Stimulated activated CD8-positive, alpha-beta memory T cell treated with anti-CD3 and anti-CD28 coated beads, Interleukin-7, amount 100 ng/mL, for 4 hours (primary cell): ENCODE results near the gene BPNT1.
"Not testable (repeated sequence)": the region's sequence is repeated elsewhere in the genome, so short reads cannot be mapped to it uniquely, and the experiment has no call there.

Source experiments
- DNase-seq, 2 donors: peaks; one replicate each; pipeline ENCODE4 v3.0.0-alpha.2; 2020; ENCODE audit warnings: low read depth in 2 of 2

Gene BPNT1

GRCh38 chr1:220077887-220078286 is 11.7 kb downstream of the BPNT1 start:
- DNase-seq, result no peak

- DNase-seq, result no peak
Observed at GRCh38 chr1:220076861-220077762, 12.5 kb downstream of the BPNT1 start.

DNA sequence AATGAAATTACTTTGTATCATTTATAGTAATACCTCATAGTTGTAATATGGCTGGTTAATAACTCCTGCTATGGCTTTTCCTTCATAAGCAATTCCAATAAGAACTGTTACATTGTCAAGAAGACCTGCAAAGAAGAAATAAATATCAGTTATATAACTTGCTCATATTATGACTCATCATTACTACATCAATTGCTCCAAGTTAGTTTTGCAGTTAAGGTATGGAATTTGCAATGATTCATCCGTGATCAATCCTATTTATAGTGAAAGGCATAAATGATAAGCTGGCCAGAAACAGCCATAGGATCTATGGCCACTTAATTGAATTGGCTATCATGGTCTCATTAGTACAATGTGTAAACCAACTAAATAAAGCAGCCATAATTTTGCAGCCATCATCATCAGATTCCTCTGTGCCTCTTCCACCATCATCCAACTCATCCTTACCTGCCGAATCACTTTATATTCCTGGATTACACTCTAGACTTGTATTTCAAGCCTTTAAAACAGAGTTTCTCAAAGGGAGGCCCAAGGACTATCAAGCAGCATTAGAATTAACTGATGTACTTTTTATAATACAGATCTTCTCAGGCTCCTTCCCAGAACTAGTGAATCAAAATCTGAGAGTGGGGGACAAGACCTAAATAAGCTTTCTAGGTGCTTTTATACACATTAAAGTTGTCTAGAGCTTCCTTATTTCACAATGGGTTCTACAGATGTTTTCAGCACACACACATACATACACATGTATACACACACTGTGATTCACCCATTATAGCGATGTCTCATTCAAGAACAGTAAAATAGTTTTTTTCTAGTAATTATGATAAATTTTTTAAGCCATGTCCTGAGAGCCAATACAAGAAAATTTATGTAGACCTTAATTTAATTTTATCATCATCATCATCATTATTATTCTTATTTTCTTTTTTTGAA is 22.1 kb downstream of the BPNT1 start:
- no peak for DNase-seq

GRCh38 chr1:220062629-220063028 is 27.0 kb downstream of the BPNT1 start:
- no peak for DNase-seq

DNA sequence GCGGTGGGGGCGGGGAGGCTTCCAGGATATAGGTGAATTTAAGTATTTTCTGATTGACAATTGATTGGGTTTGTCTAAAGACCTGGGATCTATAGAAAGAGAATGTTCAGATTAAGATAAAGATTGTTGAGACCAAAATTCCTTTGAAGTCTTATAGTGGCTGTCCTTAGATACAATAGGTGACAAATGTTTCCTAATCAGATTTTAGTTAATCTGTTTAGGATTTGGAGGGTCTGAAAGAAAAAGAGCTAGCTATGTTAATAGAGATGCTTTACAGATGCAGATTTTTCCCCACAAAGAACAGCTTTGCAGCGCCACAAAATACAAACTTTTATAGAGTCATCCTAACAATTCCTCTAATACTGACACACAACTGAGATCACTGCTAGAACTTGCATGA is 28.7 kb downstream of the BPNT1 start:
- DNase-seq, result no peak

DNA sequence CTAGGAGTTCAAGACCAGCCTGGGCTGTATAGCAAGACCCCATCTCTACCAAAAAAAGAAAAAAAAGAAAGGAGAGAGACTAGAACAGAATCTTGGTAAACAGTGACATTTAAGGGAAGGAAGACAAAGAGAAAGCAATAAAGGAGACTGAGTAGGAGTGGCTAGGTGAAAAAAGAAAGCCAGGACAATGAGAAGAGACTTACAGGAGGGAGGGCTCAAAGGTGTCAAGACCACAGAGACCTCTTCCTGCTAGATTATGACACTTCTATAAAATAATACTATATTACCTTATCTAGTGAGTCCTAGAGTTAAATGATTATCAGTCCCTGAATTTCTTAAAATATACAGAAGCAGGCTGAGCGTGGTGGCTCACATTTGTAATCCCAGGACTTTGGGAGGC is 33.2 kb downstream of the BPNT1 start:
- no peak for DNase-seq

GRCh38 chr1:220046052-220046930 is 43.3 kb downstream of the BPNT1 start, which contains the start of gene EPRS1:
Gene EPRS1 (minus strand): TSS chr1:220046505. CDS start chr1:220046388, 117 bp downstream.
- DNase-seq, result peak; percentile 89 to 93

DNA sequence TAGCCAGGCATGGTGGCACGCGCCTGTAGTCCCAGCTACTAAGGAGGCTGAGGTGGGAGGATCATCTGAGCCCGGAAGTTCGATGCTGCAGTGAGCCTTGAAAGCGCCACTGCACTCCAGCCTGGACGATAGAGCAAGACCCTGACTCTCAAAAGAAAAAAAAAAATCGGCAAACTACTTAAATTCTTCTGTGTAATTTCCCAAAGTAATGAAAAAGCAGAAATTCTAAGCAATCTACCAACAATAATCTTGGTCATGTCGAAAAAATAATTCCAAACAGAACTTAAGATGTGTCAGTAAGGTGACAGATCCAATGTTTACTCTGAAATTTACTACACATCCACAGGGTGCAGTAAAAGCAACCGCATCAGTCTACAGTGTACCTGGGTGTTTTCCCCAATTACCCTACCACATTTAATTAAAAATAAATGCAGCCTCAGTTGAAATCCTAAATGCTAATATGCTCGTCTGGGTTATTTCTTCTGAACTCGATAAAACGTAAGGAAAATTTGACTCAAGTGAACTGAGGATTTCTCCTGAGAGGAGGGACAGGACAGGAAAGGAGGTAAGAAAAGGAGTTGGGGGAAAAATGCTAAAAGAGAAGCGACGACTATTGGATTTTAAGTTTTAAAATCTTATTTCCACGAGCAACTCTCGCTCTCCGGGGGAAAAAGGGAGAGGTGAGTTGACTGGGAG is 44.1 kb downstream of the BPNT1 start:
- no peak for DNase-seq

DNA sequence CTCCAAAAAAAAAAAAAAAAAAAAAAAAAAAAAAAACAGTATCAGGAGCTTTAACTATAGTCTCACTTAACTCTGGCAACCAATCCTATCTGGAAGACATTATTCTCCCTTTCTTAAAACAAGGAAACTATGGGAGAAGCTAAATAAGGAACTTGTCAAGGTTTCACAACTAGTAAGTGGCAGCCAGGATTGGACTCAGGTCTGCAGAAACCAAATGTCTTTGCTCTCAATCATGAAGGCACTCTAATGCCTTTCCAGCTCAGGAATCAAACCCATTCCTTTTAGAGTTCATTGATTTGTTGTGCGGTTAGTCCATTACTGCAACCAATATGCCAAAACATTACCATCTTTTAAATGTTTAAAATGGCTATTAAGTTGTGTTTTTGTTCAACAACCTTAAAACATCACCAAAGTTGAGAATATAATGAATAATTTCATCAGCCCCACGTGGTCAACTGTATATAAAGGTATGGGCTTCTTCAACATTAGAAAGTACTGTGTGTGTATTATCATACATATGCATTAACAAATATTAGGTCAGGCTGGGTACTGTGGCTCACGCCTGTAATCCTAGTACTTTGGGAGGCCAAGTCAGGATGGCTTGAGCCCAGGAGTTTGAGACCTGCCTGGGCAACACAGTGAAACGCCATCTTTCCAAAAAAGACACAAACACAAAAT is 44.8 kb downstream of the BPNT1 start:
- DNase-seq, result no peak

DNA sequence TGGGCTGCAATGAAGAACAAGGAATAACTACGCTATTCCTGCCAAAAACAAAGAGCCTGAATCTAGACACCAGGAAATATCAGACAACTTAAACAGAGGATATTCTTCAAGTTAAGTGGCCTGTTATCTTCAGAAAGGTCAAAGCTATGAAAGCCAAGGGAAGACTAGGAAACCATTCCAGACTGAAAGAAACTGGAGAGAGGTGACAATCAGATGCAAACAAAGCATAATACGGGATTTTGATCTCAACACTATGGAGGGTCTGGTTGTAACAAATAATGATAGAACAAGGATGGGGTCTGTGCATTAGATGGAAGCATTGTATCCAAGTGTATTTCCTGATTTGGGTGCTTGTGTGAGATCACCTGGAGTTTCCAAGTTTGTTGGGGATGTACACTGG is 45.9 kb downstream of the BPNT1 start:
- no peak for DNase-seq

- DNase-seq, result no peak
Observed at GRCh38 chr1:220040028-220040596, 49.5 kb downstream of the BPNT1 start.

- no peak for DNase-seq
Observed at GRCh38 chr1:220038640-220039039, 50.9 kb downstream of the BPNT1 start.

- not testable (repeated sequence) for DNase-seq
Observed at GRCh38 chr1:220037810-220038209, 51.8 kb downstream of the BPNT1 start.

- no peak for DNase-seq
Observed at GRCh38 chr1:220032911-220033310, 56.7 kb downstream of the BPNT1 start.

GRCh38 chr1:220031287-220031686 is 58.3 kb downstream of the BPNT1 start:
- DNase-seq, result no peak

- DNase-seq, result no peak
Observed at GRCh38 chr1:220028346-220028895, 61.2 kb downstream of the BPNT1 start.

DNA sequence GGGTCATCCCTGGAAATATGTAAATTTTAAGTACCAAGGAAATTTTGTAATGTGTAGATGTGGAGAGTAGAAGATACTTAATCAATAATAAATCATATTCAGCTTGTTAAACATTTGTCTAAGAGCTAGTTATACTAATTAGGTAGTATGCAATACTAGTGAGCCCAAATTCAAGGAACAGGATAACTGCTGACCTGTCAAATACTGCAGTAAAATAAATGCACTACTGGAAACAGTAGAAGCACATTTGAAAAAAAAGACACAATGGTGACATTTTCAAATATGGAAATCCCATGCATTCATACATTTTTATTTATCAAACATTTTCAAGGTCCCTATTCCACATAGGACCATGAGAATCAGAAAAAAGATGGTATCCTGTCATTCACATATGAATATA is 70.5 kb downstream of the BPNT1 start:
- no peak for DNase-seq

GRCh38 chr1:220013497-220013896 is 76.1 kb downstream of the BPNT1 start:
- no peak for DNase-seq

DNA sequence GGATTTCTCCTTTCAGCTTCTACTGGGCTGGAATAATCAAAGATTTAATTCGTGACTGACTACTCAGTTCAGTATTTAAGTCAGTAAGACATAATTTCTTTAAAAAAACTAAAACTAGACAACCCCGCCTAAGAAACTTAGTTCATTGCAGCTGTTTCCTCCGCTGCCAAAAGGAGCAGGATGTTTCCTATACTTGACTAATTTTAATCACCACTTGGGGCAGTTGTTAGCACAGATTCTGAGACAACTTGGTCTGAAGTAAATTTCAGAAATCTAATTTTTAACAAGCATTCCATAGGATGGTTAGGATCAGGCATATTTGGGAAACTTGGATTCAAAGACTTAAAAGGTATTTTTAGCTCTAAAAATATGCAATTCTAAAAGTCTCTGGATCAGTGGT is 77.3 kb downstream of the BPNT1 start:
- DNase-seq, result no peak

DNA sequence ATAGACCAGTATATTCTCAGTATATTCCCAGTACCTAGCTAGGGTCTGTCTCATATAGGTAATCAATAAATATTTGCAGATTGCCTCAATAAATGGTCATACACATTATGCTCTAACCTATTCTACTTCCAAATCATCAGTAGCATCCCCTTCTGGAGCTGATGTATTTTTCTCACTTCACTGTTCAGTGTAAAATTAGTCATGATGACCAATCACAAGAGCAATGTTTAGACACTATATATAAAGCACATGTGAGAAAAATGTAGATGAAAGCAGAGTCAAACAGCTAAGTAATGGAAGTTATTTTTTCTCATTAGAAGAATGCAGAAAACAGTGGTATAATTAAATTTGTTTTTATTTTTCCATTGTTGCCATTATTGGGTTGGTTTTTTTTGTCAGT is 78.0 kb downstream of the BPNT1 start:
- no peak for DNase-seq
